ENCODE measurements around the gene GK.

- TF ChIP-seq CTCF (IDR thresholded peaks at IDR 0.05), result no peak
- TF ChIP-seq ZFX (IDR thresholded peaks at IDR 0.05; ENCODE audit: borderline replicate concordance), result no peak
Measured at GRCh38 chrX:30748342-30748960, 95.2 kb downstream of the GK start.

Measured in 22Rv1 (cell line).